Natural killer cell (primary cell): Measurements from ENCODE around the gene BMPR1A. TPM values are rescaled to one million over a fixed set of nuclear protein-coding genes. Genes with fewer than 3 reads are reported as not detected.

ENCODE experiments used
- ATAC-seq, 3 donors: fragments of 150-1000 bp in 2 of 3; fragments of 200-7000 bp in 1 of 3; cut with Tn5 transposase; 1 replicate in 1 of 3; 2 replicates in 2 of 3; pipeline ENCODE4 v1.10.0; 2021; ENCODE audit warnings: mild to moderate bottlenecking in 2 of 3, moderate library complexity in 2 of 3
- DNase-seq, 2 donors: peaks; one replicate each; pipeline versions ENCODE4 v3.0.0 to v3.0.0-alpha.2; 2013 to 2021; ENCODE audit warnings: mixed read lengths in 1 of 2
- H3K27ac ChIP-seq: one replicate; pipeline ENCODE4 v1.5.1; 2013; ENCODE audit warnings: mild to moderate bottlenecking, low read length
- H3K27me3 ChIP-seq: one replicate; pipeline ENCODE4 v1.6.1; 2013; ENCODE audit warnings: low read length; ENCODE audit not compliant: control insufficient read depth, insufficient read depth
- H3K36me3 ChIP-seq: one replicate; pipeline ENCODE4 v1.6.1; 2013; ENCODE audit warnings: low read length; ENCODE audit not compliant: control insufficient read depth, insufficient read depth
- H3K4me1 ChIP-seq: one replicate; pipeline ENCODE4 v1.6.1; 2013; ENCODE audit warnings: low read length; ENCODE audit not compliant: control insufficient read depth, insufficient read depth
- H3K4me3 ChIP-seq: one replicate; pipeline ENCODE4 v1.5.1; 2013; ENCODE audit warnings: low read length
- H3K9me3 ChIP-seq: one replicate; pipeline ENCODE4 v1.6.1; 2013; ENCODE audit warnings: low read length; ENCODE audit not compliant: control insufficient read depth, insufficient read depth
- H3K27ac Mint-ChIP-seq, 2 donors: one replicate each; pipeline ENCODE4 v1.8.0; 2022; ENCODE audit warnings: mild to moderate bottlenecking in 2 of 2, mixed read lengths in 2 of 2, moderate library complexity in 1 of 2
- H3K27me3 Mint-ChIP-seq, 2 donors: one replicate each; pipeline ENCODE4 v1.8.0; 2022; ENCODE audit warnings: low read depth in 2 of 2, mixed read lengths in 2 of 2
- H3K36me3 Mint-ChIP-seq: one replicate; pipeline ENCODE4 v1.8.0; 2022; ENCODE audit warnings: mixed read lengths
- H3K4me1 Mint-ChIP-seq, 2 donors: one replicate each; pipeline ENCODE4 v1.8.0; 2022; ENCODE audit warnings: mixed read lengths in 2 of 2
- H3K4me3 Mint-ChIP-seq: one replicate; pipeline ENCODE4 v1.8.0; 2022; ENCODE audit warnings: mild to moderate bottlenecking, moderate library complexity, mixed read lengths
- H3K9me3 Mint-ChIP-seq, 2 donors: one replicate each; pipeline ENCODE4 v1.8.0; 2022; ENCODE audit warnings: mixed read lengths in 2 of 2
- CTCF ChIP-seq: fragments of 200-600 bp; IDR thresholded peaks from one replicate; pipeline ENCODE4 v1.8.0; 2022; ENCODE audit warnings: antibody characterized with exemption
- WGBS: methylation state at CpG from one replicate; pipeline ENCODE4 v1.1.7; 2013; ENCODE audit warnings: missing lambda C conversion rate; ENCODE audit not compliant: insufficient coverage; 5-methylcytosine and 5-hydroxymethylcytosine counted together
- intact Hi-C: fragments of 100-400 bp; cut with micrococcal nuclease; formaldehyde crosslinking; loops from one replicate; pipeline ENCODE4 v1.14.2; 2022
- total RNA-seq, 4 donors: library from RNA; stranded (reverse); fragments of 120-200 nt in 1 of 4; gene quantifications; one replicate each; pipeline versions ENCODE4 v1.2.3 to v1.2.4, GENCODE V29; 2013 to 2022

The BMPR1A gene
- total RNA-seq, 3 donors from 2014 or later (not counting 1 experiment from before 2014, with no cell fraction given): 5.5 to 8.1 (median 7.7) TPM

- Mint-ChIP-seq H3K36me3 (no peaks in the 10 kb centered on the region), H3K9me3 (no peaks in the 10 kb centered on the region), H3K4me1 (no peaks in the 10 kb centered on the region), H3K27me3 (peaks cover 14 to 15% of the 10 kb centered on the region in 2 donors), H3K27ac (no peak overlapping the region), H3K4me3 (no peak overlapping the region)
- Histone ChIP-seq H3K4me3 (no peak overlapping the region), H3K36me3 (no peaks in the 10 kb centered on the region), H3K27me3 (no peaks in the 10 kb centered on the region), H3K9me3 (no peaks in the 10 kb centered on the region), H3K4me1 (no peaks in the 10 kb centered on the region), H3K27ac (no peak overlapping the region)
- ATAC-seq (no peak), DNase-seq (no peak)
- intact Hi-C loops: no loop called here
- 75% methylated on average over 1 of the region's 1 CpG for WGBS
- TF ChIP-seq CTCF: no peak
Measured at GRCh38 chr10:86729677-86730076, 26.7 kb upstream of the BMPR1A start.

GRCh38 chr10:86730227-86730626 lies 26.2 kb upstream of the BMPR1A start:
- Histone ChIP-seq H3K4me1 (no peaks in the 10 kb centered on the region), H3K27ac (no peak overlapping the region), H3K27me3 (no peaks in the 10 kb centered on the region), H3K4me3 (no peak overlapping the region), H3K9me3 (no peaks in the 10 kb centered on the region), H3K36me3 (no peaks in the 10 kb centered on the region)
- DNase-seq (no peak), ATAC-seq (no peak)
- Mint-ChIP-seq H3K9me3 (no peaks in the 10 kb centered on the region), H3K36me3 (no peaks in the 10 kb centered on the region), H3K4me3 (no peak overlapping the region), H3K4me1 (no peaks in the 10 kb centered on the region), H3K27ac (no peak overlapping the region), H3K27me3 (peaks cover 9 to 15% of the 10 kb centered on the region in 2 donors)
- intact Hi-C loops: no loop called here
- WGBS: 96% methylated on average over 1 of the region's 1 CpG
- TF ChIP-seq CTCF: no peak

- Mint-ChIP-seq H3K9me3 (no peaks in the 10 kb centered on the region), H3K4me3 (no peak overlapping the region)
Measured at GRCh38 chr10:86732771-86733170, 23.6 kb upstream of the BMPR1A start.

More at GRCh38 chr10:86732771-86733170, 23.6 kb upstream of the BMPR1A start:
- H3K4me3 ChIP-seq: no peak overlapping the region
- H3K27ac ChIP-seq: no peak overlapping the region
- intact Hi-C loops: no loop called here
- no peak for TF ChIP-seq CTCF
- no peak overlapping the region for H3K27ac Mint-ChIP-seq
- H3K36me3 ChIP-seq: no peaks in the 10 kb centered on the region
- H3K4me1 Mint-ChIP-seq: no peaks in the 10 kb centered on the region
- H3K4me1 ChIP-seq: no peaks in the 10 kb centered on the region
- WGBS: 92% methylated on average over 13 of the region's 13 CpGs
- no peaks in the 10 kb centered on the region for H3K36me3 Mint-ChIP-seq
- DNase-seq (no peak), ATAC-seq (no peak)
- no peaks in the 10 kb centered on the region for H3K9me3 ChIP-seq
- H3K27me3 ChIP-seq: no peaks in the 10 kb centered on the region
- H3K27me3 Mint-ChIP-seq: peaks cover 8 to 9% of the 10 kb centered on the region in 2 donors
